Ammon's horn (tissue), 1 donor: ENCODE measurements around the gene PNPLA7.

Experiments
- DNase-seq: peaks from one replicate; pipeline ENCODE4 v3.0.0-alpha.2; 2016; ENCODE audit warnings: low spot score

Gene PNPLA7

DNA sequence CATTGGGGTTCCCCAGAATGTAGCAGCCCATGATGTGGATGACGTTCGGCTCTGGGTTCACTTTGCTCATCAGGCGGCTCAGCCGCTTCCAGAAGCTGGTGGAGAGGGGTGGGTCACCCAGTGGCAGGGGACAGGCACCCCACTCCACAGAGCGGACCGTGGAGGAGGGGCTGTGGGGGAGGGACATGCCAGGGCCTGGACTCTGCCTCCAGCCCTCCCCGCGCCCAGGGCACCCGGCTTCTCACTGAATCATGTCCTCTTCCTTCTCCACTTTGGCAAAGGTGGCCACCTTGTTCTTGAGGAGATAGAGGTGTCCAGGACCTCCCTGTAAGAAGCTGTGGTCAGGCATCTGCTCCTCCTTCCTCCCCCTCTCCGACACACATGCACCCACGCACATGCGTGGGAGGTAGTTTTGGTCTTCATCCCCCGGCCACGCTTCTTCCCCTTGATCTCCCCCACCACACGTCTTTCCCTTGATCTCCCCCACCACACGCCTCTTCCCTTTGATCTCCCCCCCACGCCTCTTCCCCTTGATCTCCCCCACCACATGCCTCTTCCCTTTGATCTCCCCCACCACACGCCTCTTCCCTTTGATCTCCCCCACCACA is 100.2 kb downstream of the PNPLA7 start:
- no peak for DNase-seq

DNA sequence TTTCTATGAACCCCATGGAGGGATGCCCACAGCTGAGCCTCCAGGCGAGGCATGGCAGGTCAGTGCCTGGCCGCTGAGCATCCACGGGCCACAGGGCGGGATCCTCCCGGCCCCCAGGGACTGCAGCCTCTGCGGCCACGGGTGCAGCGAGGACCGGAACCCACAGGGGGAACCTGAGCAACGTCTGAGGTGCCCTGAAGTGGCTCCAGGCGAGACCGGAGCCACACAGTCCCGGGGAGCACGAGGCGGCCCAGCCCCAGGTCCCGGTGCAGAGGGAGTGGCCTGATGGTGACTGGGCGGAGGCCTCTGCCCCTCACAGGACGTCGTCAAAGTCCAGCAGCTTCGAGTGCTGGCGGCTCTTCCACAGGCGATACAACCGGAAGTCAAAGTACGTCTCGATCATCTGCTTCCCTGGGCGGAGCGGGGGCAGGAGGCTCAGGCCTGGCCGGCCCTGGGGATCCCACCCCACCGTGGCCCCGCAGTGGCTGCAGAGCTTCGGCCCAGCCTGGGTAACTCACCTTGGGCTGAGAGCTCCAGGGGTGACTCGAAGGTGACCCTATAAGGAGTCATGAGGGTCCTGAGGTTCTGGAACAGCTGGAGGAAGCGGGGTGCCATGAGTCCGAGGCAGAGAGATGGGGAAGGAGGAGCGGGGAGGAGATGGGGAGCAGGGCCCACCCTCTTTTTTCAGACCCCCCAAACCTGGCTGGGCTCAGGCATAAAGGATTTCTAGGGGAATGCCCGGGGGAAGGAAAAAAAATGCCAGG is 100.9 kb downstream of the PNPLA7 start:
- no peak for DNase-seq

DNA sequence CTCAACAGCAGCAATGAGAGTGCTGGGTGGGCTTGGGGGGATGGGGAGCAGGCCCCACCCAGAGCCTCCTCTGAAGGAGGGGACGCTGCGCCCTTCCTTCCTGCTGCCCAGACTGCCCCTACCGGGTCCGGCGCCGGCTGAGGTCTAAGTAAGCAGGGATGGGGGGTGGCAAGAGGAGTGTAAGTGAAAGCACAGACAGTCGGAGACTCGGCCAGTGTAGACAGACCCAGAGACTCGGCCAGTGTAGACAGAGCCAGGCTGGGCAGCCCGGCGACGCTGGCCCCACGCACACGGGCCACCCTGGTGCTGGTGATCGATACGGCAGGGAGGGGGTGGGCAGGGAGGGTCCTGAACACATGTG is 101.6 kb downstream of the PNPLA7 start:
- DNase-seq, result no peak

DNA sequence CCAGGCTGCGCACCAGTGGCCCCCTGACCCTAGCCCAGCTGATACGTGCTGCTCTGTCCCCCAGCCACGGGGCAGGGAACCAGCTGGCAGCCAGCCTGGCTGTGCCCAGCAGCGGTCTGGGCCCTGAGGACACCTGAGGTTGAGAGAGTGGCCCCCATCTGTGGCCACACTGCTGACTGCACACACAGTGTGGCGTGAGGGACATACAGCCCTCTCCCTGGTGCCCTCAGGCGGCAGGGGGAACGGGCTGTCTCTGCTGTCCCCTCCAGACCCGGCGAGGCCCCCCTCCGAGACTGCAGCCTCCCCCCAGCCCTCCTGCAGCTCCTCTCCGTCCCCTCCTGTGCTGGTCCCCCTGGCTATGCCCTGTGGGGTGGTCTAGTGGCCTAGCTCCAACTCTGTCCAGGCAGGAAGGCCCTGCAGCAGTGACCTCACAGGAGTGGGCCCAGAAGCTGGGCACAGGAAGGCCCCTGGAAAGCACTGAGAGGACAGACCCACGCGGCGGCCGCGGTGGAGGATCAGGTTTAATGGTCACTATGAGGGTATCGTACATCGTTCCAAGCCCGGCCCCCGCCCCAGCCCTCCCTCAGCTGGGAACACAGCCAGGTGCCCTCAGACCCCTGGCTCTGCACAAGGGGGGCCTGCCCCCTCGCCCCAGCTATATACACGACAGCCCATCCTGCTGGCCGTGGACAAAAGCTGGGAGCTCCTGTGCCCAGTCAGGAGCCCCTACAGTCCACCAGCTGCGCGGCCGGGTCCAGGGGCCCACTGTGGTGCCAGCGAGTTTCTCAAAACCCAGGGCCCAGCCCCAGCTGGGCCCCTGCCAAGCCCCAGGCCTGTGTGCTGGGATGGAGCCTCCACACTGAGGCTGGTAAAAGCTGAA is 102.2 kb downstream of the PNPLA7 start:
- no peak for DNase-seq

DNA sequence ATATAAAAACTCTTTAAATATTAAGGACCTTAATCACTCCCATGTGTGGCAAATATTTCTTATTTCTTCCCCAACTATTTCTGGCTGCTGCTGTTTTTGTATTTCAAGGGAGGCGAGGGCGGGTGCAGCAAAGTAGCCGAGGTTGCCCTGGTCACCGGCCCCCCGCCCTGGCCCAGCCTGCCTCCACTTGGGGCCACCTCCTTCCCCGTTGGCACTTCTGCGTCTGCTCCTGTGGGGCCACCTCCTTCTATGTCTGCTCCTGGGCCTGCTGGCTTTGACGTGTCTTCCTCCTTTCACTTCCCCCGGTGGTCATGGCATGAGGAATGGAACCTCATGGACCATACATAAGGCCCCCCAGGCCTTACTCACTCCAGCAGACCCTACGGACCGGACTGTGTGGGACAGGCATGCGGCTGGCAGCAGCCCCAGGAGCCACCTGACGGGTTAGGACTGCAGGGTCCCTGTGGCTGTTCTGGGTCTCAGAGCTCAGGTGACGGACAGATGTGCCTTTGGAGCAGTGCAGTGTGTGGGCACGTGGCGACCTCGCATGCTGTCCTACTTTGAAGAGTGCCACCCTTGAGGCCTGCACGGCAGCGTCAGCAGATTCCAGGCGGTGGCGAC is 103.2 kb downstream of the PNPLA7 start:
- DNase-seq, result peak; percentile 61

DNA sequence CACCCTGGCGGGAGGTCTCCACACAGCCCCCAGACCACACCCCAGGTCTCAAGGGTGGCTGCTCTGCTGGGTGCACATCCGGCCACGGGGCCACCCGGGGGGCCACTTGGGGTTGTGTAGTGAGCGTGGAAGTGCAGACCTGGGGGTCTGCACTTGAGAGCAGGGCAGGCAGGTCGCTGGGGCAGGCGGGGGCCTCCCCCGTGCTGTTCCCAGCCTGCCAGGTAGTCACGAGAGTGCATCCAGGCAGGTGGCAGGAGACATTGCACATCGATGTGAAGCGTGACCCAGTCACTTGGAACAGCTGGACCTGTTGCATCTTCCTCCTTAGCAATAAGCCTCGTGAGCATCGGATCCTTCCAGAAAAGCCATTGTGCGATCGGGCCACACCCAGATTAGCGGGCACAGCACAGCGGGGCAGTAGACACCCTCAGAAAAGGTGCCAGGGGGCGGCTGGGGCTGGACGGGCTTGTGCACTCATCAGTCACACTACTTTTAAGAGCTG is 104.2 kb downstream of the PNPLA7 start:
- DNase-seq, result no peak

DNA sequence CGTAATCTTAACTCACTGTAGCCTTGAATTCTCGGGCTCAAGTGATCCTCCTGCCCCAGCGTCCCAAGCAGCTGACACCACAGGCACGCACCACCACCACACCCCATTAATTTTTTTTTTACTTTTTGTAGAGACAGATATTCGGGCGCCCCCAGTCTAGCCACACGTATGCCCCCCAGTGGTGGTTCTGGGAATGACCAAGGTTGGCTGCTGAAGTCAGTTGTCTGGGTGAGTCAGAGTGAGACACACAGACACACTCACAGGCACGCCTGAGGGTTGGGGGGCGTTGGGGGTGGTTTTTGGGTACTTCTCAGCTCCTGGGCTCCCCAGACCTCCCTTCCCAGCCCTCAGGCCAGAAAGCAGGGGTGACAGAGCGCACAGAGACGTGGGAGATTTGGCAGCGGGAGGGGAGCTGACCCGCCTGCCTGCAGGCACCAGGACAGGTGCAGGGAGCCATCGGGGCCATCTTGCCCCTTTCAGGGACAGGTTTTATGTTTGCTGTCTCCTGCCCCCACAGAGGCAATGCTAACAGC is 104.9 kb downstream of the PNPLA7 start:
- DNase-seq, result peak; percentile 83

DNA sequence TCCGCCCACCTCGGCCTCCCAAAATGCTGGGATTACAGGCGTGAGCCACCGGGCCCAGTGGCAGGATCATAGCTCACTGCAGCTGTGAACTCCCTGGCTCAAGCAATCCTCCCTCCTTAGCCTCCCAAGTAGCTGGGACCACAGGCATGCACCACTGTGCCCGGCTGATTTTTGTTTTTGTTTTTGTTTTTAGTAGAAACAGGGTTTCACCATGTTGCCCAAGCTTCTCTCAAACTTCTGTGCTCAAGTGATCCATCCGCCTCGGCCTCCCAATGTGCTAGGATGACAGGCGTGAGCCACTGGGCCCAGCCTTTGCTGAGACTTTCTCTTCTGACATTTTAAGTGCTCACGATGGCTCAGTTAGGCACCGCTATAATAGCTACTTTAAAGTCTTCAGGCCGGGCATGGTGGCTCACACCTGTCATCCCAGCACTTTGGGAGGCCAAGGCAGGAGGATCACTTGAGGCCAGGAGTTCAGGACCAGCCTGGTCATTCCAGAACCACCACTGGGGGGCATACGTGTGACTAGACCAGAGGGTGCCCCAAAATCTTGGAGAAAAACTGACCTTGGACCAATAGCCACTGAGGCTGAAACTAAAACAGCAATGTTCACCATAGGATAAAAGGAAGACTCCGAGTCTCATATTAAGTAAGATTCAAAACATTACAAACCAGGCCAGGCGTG is 106.0 kb downstream of the PNPLA7 start:
- DNase-seq, result no peak

DNA sequence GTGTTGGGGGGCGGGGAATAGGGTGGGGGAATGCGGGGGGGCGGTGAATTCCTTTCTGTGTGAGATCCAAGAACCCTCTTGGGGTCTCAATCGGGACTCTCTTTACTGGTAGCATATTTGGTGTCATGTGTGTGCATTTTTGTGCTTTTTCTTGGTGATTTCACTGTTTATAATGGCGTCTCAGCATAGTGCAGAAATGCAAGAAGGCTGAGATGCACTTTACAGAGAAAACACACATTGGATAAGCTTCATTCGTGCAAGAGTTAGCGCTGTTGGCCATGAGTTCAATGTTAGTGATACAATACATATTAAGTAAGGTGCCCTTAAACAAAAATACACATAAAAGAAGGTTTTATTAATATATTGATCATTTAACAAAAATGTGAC is 108.3 kb downstream of the PNPLA7 start:
- DNase-seq, result no peak

DNA sequence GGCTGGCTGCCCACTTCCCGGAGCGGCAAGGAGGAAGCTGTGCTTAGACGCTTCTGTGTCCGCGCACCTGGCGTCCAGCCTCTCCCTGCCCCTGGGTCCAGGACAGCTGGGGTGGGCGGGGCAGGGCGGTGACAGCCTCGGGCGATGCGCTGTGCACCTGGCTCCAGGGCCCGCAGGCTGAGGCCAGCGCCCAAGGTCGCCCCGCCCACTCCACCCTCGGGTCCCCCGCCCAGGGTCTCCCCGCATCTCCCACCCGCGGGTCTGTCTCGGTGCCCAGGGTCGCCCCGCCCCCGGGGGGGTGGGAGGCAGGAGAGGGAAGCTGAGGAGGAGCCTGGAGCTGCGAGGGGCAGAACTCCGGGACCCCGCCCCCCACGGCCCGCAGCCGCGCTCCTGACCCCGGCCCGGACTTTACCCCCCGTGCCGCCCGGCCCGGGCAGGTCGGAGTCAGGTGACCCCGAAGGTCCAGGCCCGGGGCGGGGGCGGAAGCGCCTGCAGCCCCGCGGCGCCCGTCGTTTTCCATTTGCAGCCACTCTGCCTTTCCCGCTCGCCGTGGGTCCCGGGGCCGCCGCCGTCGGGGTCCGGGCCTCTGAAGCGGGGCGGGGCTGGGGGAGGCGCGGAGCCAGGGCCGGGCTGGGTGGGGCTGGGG is 108.8 kb downstream of the PNPLA7 start, which contains the start of gene ENTPD8:
Gene ENTPD8 (minus strand): TSS at position 69 of the 646 bp plus-strand sequence. CDS start 3,072 bp downstream, outside the sequence.
- DNase-seq, result no peak

DNA sequence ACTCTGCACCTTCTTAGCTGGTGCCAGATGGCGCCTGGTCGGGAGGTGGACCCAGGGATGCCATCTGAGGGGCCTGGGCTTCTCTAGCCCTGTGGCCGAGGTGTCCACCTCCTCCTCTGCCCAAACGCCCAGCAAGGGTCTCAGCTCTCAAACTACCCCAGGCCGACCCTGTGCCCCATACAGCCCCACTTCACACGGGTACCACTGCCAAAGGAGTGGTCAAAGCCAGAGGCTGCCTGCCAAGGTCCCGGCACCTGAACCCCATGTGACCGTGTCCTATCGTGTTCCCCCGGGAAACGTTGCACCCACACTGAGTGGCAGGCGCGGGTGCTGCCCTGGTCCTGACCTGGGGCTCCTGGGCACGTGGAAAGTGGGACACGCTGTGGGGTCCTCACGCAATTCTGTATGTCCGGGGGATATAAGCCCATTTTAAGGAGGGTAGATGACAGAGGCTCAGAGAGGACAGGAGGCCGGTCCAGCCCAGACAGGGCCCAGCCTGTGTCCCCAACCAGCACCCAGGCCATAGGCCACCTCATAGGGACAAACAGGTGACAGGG is 111.0 kb downstream of the PNPLA7 start:
- no peak for DNase-seq

DNA sequence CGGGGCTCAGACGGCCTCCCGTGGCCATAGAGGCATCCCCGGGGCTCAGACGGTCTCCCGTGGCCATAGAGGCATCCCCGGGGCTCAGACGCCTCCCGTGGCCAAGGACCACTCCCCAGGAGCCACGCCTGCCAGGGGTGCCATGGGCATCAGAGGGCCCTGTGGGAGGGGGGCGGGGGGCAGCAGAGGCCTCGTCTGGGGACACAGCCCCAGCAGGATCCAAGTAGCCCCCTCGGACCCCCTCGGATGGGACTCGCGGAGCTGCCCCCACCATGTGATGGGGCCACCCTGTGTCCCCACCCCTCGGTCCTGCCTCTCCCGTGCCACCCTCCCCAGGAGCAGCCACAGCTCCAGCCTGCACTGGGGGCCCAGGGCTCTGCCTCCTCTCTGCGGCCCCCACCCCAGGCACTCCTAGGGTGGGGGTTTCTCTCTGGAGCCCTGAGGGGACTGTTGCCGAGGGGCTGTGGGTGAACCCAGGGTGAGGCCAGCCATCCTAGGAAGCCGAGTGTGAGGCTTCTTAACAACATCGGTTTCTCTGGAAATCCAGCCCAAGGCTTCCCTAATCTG is 111.5 kb downstream of the PNPLA7 start:
- no peak for DNase-seq

DNA sequence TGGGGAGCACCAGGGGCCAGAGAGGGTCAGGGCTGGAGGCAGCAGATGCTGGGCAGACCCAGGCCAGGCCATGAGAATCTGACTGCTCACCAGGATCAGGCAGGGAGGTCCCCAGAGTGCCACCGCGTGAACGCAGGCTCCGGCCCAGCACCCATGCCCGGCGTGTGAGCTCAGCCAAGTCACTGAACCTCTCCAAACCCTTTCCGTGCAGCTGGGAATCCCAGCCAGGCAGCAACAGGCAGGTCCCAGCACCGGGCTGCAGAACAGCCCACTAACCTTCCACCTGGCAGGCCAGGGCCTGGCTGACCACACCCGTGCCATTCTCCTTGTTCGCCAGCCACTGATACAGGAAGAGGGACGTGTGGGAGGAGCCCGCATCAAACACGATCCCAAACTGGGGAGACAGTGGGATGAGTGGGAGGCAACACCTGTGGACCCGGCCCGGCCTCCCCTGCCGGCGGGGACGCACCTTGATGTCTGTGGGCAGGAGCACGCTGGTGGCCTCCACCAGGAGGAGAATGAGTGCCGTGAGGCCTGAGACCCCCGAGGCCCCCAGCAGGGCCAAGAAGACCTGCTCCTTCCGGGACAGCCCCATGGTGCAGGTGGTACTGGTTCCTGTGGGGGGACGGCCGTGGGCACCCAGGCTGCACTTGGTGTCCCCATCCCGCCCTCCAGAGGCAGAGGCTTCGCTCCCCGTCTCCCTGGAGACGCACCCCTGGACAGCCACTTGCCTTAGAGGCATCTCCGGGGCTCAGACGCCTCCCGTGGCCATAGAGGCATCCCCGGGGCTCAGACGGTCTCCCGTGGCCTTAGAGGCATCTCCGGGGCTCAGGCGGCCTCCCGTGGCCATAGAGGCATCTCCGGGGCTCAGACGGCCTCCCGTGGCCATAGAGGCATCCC is 112.3 kb downstream of the PNPLA7 start:
- DNase-seq, result no peak

DNA sequence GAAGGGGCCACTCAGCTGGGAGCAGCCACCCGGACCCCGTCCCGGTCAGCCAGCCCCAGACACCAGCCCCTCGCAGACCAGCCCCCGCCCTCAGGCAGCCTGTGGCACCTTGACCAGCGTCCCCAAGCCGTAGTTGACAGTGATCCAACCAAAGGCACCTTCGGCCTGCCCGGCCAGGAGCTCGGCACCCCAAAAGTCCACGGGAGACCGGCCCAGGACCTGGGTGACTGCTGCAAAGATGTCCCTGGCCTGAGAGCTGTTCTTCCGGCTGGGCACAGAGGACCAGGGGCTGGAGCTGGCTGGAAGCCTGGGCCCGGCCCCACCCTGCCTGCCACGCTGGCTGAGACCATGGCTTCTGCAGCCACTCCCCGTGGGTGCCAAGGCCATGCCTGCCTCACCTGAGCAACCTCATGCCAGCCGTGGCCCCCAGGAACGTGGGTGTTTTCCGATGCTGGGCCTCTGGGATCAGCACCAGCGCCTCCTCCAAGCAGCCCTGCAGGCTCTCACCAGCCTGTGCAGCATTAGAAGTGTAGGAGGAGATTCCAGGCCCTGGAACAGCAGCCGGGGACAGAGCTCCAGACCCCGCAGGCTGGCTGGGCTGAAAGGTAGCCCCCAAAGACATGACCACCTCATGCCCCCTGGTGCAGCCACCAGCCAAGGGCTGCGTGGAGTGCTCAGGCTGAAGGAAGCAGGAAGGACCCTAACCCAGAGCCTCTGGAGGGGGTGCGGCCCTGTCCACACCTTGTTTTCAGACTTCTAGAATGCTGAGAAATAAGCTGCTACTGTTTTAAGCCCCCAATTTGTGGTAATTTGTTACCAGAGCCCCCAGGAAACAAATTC is 113.2 kb downstream of the PNPLA7 start:
- DNase-seq, result no peak

DNA sequence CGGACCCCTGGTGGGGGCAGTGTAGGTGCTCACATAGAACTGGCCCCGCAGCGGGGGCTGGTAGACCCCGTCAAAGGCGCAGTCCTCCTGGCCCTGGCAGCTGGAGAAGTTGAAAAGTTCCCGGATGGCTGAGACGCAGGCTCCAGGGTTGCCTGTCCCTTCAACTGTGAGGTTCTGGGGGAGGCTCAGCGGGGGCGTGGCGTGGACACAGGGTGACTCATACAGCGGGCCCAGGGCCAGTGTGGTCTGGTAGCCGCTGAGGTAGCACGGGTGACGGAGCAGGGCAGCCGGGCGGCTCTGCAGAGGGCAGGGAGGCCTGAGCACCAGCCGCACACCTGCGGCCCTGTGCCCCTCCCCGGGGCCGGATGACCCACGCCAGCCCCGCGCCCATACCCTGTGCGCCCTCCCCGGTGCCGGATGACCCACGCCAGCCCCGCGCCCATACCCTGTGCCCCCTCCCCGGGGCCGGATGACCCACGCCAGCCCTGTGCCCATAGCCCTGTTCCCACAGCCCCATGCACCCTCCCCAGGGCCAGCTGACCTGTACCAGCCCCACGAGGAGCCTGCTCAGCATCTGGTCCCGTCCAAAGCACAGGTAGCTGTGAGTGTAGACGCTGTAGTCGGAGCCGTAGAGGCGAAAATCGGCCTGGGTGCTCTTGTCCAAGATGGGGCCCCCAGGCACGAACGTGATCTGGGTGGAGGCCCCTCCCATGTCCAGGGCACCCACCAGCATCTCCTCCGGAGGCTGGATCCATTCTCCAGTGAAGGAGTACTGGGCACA is 114.0 kb downstream of the PNPLA7 start:
- DNase-seq, result no peak

DNA sequence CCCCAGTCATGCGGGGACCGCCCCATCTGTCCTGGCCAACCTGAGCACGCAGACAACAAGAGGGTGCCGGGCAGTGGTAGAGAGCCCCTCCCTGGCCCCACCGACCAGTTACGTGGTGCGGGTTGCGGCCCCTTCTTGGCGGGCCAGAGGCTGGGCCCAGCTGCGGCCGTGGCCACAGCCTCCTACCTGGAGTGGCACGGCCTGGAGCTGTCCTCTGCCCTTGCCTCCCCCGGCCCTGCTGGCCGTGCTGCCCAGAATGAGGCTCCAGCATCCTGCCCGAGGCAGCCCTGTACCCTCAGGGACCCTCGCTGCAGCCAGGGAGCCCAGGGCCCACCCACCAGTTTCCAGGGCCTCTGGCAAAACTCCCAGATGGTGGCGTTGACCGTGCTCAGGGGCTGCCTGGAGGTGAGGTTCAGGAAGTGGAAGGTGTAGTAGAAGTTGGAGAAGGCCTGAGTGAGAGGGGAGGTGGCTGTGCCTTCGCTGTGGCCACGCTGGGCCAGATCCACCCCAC is 114.8 kb downstream of the PNPLA7 start:
- DNase-seq, result no peak
